Spleen (tissue), 11 donors: ENCODE measurements around the gene BAHD1. TPM values are rescaled to one million over a fixed set of nuclear protein-coding genes. Genes with fewer than 3 reads are reported as not detected.
A peak's percentile ranks its signal among the peaks of the same experiment; 100 is the strongest.

Experiments used
- DNase-seq: peaks from one replicate; pipeline ENCODE4 v3.0.0-alpha.2; 2020
- H3K27ac ChIP-seq, 8 donors: fragments of 200-600 bp; sonication (generic) in 7 of 8; 1 replicate in 4 of 8; 2 replicates in 4 of 8; pipeline versions ENCODE4 v1.5.0 to v1.8.0; 2016 to 2021; ENCODE audit warnings: inconsistent platforms in 4 of 8, mild to moderate bottlenecking in 4 of 8, moderate library complexity in 1 of 8
- H3K27me3 ChIP-seq, 7 donors: fragments of 200-600 bp; sonication (generic) in 6 of 7; replicated peaks in 1 of 7; 1 replicate in 4 of 7; 2 replicates in 3 of 7; pipeline versions ENCODE4 v1.5.0 to v1.8.0; 2016 to 2021; ENCODE audit warnings: inconsistent platforms in 3 of 7, mild to moderate bottlenecking in 1 of 7
- H3K36me3 ChIP-seq, 6 donors: fragments of 200-600 bp; sonication (generic) in 5 of 6; 1 replicate in 4 of 6; 2 replicates in 2 of 6; pipeline versions ENCODE4 v1.5.0 to v1.8.0; 2016 to 2021; ENCODE audit warnings: inconsistent platforms in 2 of 6
- H3K4me1 ChIP-seq, 6 donors: fragments of 200-600 bp; sonication (generic) in 5 of 6; 1 replicate in 3 of 6; 2 replicates in 3 of 6; pipeline versions ENCODE4 v1.5.0 to v1.8.0; 2016 to 2021; ENCODE audit warnings: inconsistent platforms in 3 of 6
- H3K4me3 ChIP-seq, 8 donors: fragments of 200-600 bp; sonication (generic) in 7 of 8; 1 replicate in 4 of 8; 2 replicates in 4 of 8; pipeline versions ENCODE4 v1.5.0 to v1.8.0; 2016 to 2021; ENCODE audit warnings: inconsistent platforms in 4 of 8, mild to moderate bottlenecking in 4 of 8, moderate library complexity in 2 of 8
- H3K9me3 ChIP-seq, 8 donors: fragments of 200-600 bp; sonication (generic) in 7 of 8; 1 replicate in 4 of 8; 2 replicates in 4 of 8; pipeline versions ENCODE4 v1.5.0 to v1.8.0; 2016 to 2021; ENCODE audit warnings: inconsistent platforms in 4 of 8
- CTCF ChIP-seq, 11 experiments: fragments of 200-600 bp in 7 of 11; fragments of 450-650 bp in 4 of 11; sonication (generic) in 4 of 11; IDR thresholded peaks in 8 of 11; conservative IDR thresholded peaks in 3 of 11; 1 replicate in 7 of 11; 2 replicates in 4 of 11; pipeline versions ENCODE4 v1.4.0 to v1.8.0; 2016 to 2021; ENCODE audit warnings: antibody characterized with exemption in 11 of 11, inconsistent platforms in 4 of 11, mild to moderate bottlenecking in 1 of 11
- POLR2A ChIP-seq, 3 donors: fragments of 450-650 bp; IDR thresholded peaks; one replicate each; pipeline ENCODE4 v1.5.1; 2017; ENCODE audit warnings: antibody characterized with exemption in 3 of 3, mild to moderate bottlenecking in 1 of 3
- POLR2AphosphoS5 ChIP-seq, 3 donors: sonication (generic); formaldehyde crosslinking; IDR thresholded peaks; one replicate each; pipeline ENCODE4 v1.5.1; 2017; ENCODE audit warnings: antibody characterized with exemption in 3 of 3
- WGBS, 5 donors: extraction: QIAGEN DNeasy Blood & Tissue Kit in 3 of 5; methylation state at CpG; one replicate each; pipeline versions ENCODE4 v1.1.5 to v1.1.7; 2013 to 2018; 5-methylcytosine and 5-hydroxymethylcytosine counted together
- intact Hi-C: fragments of 100-400 bp; cut with DNase I; formaldehyde crosslinking; loops from one replicate; pipeline ENCODE4 v1.15.0; 2023; ENCODE audit warnings: low total_unique reads
- polyA plus RNA-seq, 3 donors: library from polyadenylated mRNA; stranded (reverse); fragments of 200-250 nt; gene quantifications; one replicate each; pipeline ENCODE4 v1.2.1, GENCODE V29; 2013
- total RNA-seq, 7 donors: library from RNA; depleted of rRNA in 3 of 7; stranded (reverse); fragments of >200 nt in 3 of 7; fragmentation: NEBNext Ultra II Directional in 4 of 7; extraction: Animal tissue kit (Norgen Biotek cat#: 25700) in 4 of 7; gene quantifications; one replicate each; pipeline versions ENCODE4 v1.1.0 to v1.2.1, GENCODE V29; 2016 to 2021
- donor health status: healthy with polysubstance abuse.
- donor health status: DM: no; HTN: no; CAD: no; lungs with moderate emphysema.
- donor health status: DM: no; HTN: no; CAD: no.
- donor health status: Bipolar disorder and iron deficiency.
- donor health status: healthy.
- donor health status: DM: no; HTN: no; CAD: no.
- donor health status: DM: yes; HTN: yes; CAD: no.

Gene BAHD1
- total and polyA plus RNA-seq, 10 donors: 7.4 to 27.0 (median 20.2) TPM

- H3K27ac ChIP-seq: peak overlapping the region in 4 of 8 donors; percentile 49 to 87 (median 82)
- TF ChIP-seq POLR2A (IDR thresholded peaks at IDR 0.05) (no peak), CTCF (IDR thresholded peaks at IDR 0.05 in 8 of 11, conservative IDR thresholded peaks at IDR 0.05 in 3 of 11) (peak in 2 of 11 experiments; percentile 6 to 12)
- H3K36me3 ChIP-seq: no peaks in the 10 kb centered on the region
- intact Hi-C loops: no loop called here
- peaks cover 0 to 63% (median 27%) of the 10 kb centered on the region in 7 donors for H3K27me3 ChIP-seq
- no peaks in the 10 kb centered on the region for H3K9me3 ChIP-seq
- peak overlapping the region; percentile 32 to 97 (median 68) for H3K4me3 ChIP-seq
- 0 to 2% (median 1%) methylated on average over 35 of the region's 35 CpGs for WGBS, 5 donors
- DNase-seq: peak; percentile 85
- H3K4me1 ChIP-seq: peaks cover 27 to 90% (median 65%) of the 10 kb centered on the region in 6 donors
Measured at GRCh38 chr15:40439960-40440742, 602 bp upstream of the BAHD1 start.

- peak; percentile 88 for DNase-seq
- 1 to 2% (median 1%) methylated on average over 31 to 119 of the region's 119 CpGs for WGBS, 5 donors
- intact Hi-C loops: no loop called here
- H3K27me3 ChIP-seq: peaks cover 0 to 46% (median 10%) of the 10 kb centered on the region in 7 donors
- peak overlapping the region; percentile 77 to 97 (median 90) for H3K4me3 ChIP-seq
- no peaks in the 10 kb centered on the region for H3K9me3 ChIP-seq
- no peaks in the 10 kb centered on the region for H3K36me3 ChIP-seq
- H3K27ac ChIP-seq: peak overlapping the region in 5 of 8 donors; percentile 8 to 87 (median 80)
- TF ChIP-seq CTCF (IDR thresholded peaks at IDR 0.05 in 8 of 11, conservative IDR thresholded peaks at IDR 0.05 in 3 of 11) (peak in 5 of 11 experiments; percentile 6 to 41 (median 24)), POLR2AphosphoS5 (IDR thresholded peaks at IDR 0.05) (peak in 1 of 3 donors; percentile 26), POLR2A (IDR thresholded peaks at IDR 0.05) (no peak)
- peaks cover 17 to 83% (median 62%) of the 10 kb centered on the region in 6 donors for H3K4me1 ChIP-seq
Measured at GRCh38 chr15:40441565-40442531, 1.1 kb downstream of the BAHD1 start.

- intact Hi-C loops: no loop called here
- TF ChIP-seq POLR2AphosphoS5 (IDR thresholded peaks at IDR 0.05): no peak
- Histone ChIP-seq H3K4me1 (peaks cover 16 to 69% (median 51%) of the 10 kb centered on the region in 6 donors), H3K27ac (no peak overlapping the region), H3K4me3 (no peak overlapping the region), H3K27me3 (peaks cover 0 to 32% (median 0%) of the 10 kb centered on the region in 7 donors), H3K9me3 (no peaks in the 10 kb centered on the region), H3K36me3 (no peaks in the 10 kb centered on the region)
- DNase-seq: no peak
- WGBS, 5 donors: 86 to 94% (median 89%) methylated on average over 4 of the region's 4 CpGs
Measured at GRCh38 chr15:40443255-40443654, 2.5 kb downstream of the BAHD1 start.

- H3K27ac ChIP-seq: no peak overlapping the region
- H3K36me3 ChIP-seq: no peaks in the 10 kb centered on the region
- H3K4me3 ChIP-seq: no peak overlapping the region
- intact Hi-C loops: no loop called here
- DNase-seq: no peak
- H3K4me1 ChIP-seq: peaks cover 16 to 63% (median 49%) of the 10 kb centered on the region in 6 donors
- peaks cover 0 to 26% (median 0%) of the 10 kb centered on the region in 7 donors for H3K27me3 ChIP-seq
- WGBS, 5 donors: 67 to 81% (median 74%) methylated on average over 3 of the region's 3 CpGs
- TF ChIP-seq CTCF (IDR thresholded peaks at IDR 0.05 in 8 of 11, conservative IDR thresholded peaks at IDR 0.05 in 3 of 11) (no peak), POLR2A (IDR thresholded peaks at IDR 0.05) (no peak), POLR2AphosphoS5 (IDR thresholded peaks at IDR 0.05) (no peak)
- no peaks in the 10 kb centered on the region for H3K9me3 ChIP-seq
Measured at GRCh38 chr15:40443846-40444245, 3.1 kb downstream of the BAHD1 start.
